ENCODE measurements around the gene MFAP3.

MFAP3 gene

DNA sequence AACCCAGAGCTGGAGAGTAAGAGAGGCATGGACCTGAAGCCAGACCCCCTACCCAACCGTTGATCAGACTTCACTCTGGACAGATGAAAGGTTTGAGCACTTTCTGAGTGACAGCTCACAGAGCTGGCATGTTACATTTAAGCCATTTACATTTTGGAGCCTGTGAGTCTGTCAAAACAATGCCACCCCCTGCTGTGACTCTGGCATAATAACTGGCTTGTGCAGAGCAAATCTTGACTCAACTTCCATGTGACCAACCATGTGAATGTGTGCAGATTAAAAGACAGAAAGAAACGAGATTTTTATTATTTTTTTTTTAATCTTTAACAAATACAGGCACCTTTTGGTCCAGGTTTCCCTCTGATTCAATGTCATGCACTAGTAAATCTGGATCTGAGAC lies 48.5 kb downstream of the MFAP3 start:
- Histone ChIP-seq H2AK5ac (ENCODE audit: low read length) (peak overlapping the region; percentile 51), H3K9ac (ENCODE audit: low read length) (no peak overlapping the region), H3K79me1 (ENCODE audit: low read length) (no peaks in the 10 kb centered on the region), H4K5ac (ENCODE audit: low read length) (no peak overlapping the region), H3K27ac (ENCODE audit: low read depth, low read length) (no peak overlapping the region), H3K4me2 (ENCODE audit: low read length) (no peak overlapping the region), H3K27me3 (ENCODE audit: insufficient read depth, low read length, poor library complexity) (no peaks in the 10 kb centered on the region), H2BK120ac (ENCODE audit: low read depth, low read length) (no peak overlapping the region), H2BK15ac (replicated peaks; ENCODE audit: low read depth) (no peak overlapping the region), H3K18ac (ENCODE audit: low read length) (peak overlapping the region; percentile 77), H2BK5ac (ENCODE audit: low read length) (peak overlapping the region; percentile 12), H3K56ac (ENCODE audit: low read length) (no peak overlapping the region), H3K23ac (ENCODE audit: low read length) (no peak overlapping the region), H3K4me3 (ENCODE audit: low read length) (no peak overlapping the region), H4K8ac (ENCODE audit: low read depth, low read length) (no peak overlapping the region), H3K4me1 (ENCODE audit: control insufficient read depth, low read depth, low read length) (peaks cover 33% of the 10 kb centered on the region), H3K4ac (ENCODE audit: low read depth, low read length) (no peak overlapping the region), H3K36me3 (ENCODE audit: control insufficient read depth, insufficient read depth, low read length) (no peaks in the 10 kb centered on the region), H3K79me2 (ENCODE audit: control insufficient read depth, insufficient read depth, low read length) (no peaks in the 10 kb centered on the region)
- DNase-seq: no peak
- no CpG with 5 or more reads among the region's 2 CpGs for WGBS (ENCODE audit: extremely low coverage, insufficient coverage, low lambda C conversion rate)

DNA sequence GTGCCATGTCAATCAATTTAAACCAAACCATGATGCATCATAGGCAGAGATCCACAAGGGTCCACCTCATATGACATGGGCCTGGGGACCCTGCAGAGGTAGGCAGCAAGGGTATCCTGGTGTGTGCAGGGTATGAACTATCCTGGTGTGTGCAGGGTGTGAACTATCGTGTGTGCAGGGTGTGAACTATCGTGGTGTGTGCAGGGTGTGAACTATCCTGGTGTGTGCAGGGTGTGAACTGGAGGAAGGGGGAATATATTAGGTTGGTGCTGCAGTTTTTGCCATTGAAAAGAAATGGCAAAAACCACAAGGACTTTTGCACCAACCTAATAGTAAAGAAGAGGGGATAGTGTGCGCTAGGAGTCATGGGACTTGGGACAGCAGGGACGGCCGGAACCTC lies 50.0 kb downstream of the MFAP3 start:
- Histone ChIP-seq H3K36me3 (ENCODE audit: control insufficient read depth, insufficient read depth, low read length) (no peaks in the 10 kb centered on the region), H3K4me2 (ENCODE audit: low read length) (no peak overlapping the region), H3K23ac (ENCODE audit: low read length) (peak overlapping the region; percentile 31), H3K56ac (ENCODE audit: low read length) (no peak overlapping the region), H3K27me3 (ENCODE audit: insufficient read depth, low read length, poor library complexity) (no peaks in the 10 kb centered on the region), H2AK5ac (ENCODE audit: low read length) (peak overlapping the region; percentile 46), H3K4me3 (ENCODE audit: low read length) (no peak overlapping the region), H2BK15ac (replicated peaks; ENCODE audit: low read depth) (no peak overlapping the region), H3K4me1 (ENCODE audit: control insufficient read depth, low read depth, low read length) (peaks cover 33% of the 10 kb centered on the region), H4K5ac (ENCODE audit: low read length) (no peak overlapping the region), H4K8ac (ENCODE audit: low read depth, low read length) (no peak overlapping the region), H3K27ac (ENCODE audit: low read depth, low read length) (no peak overlapping the region), H2BK120ac (ENCODE audit: low read depth, low read length) (no peak overlapping the region), H3K4ac (ENCODE audit: low read depth, low read length) (no peak overlapping the region), H2BK5ac (ENCODE audit: low read length) (no peak overlapping the region), H3K9ac (ENCODE audit: low read length) (no peak overlapping the region), H3K18ac (ENCODE audit: low read length) (peak overlapping the region; percentile 71), H3K79me2 (ENCODE audit: control insufficient read depth, insufficient read depth, low read length) (no peaks in the 10 kb centered on the region), H3K79me1 (ENCODE audit: low read length) (no peaks in the 10 kb centered on the region)
- DNase-seq: no peak
- WGBS (ENCODE audit: extremely low coverage, insufficient coverage, low lambda C conversion rate): no CpG with 5 or more reads among the region's 5 CpGs

DNA sequence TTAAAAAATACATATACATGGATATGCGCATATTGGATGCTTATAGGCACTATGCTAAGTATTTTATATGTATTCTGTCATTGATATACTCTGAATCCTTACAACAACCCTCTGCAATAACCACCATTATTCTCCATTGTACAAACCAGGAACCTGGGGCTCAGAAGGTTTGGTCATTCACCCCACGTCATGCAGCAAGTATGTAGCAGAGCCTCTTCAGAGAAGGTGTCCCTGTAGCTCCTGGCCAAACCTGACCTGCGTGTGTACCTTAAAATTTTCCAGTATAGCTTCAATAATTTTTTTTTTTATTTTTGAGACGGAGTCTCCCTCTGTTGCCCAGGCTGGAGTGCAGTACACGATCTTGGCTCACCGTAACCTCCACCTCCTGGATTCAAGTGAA lies 51.9 kb downstream of the MFAP3 start:
- WGBS (ENCODE audit: extremely low coverage, insufficient coverage, low lambda C conversion rate): no CpG with 5 or more reads among the region's 6 CpGs
- peaks cover 22% of the 10 kb centered on the region for H3K4me1 ChIP-seq (ENCODE audit: control insufficient read depth, low read depth, low read length)
- no peaks in the 10 kb centered on the region for H3K27me3 ChIP-seq (ENCODE audit: insufficient read depth, low read length, poor library complexity)
- no peak for DNase-seq
- H4K8ac ChIP-seq (ENCODE audit: low read depth, low read length): no peak overlapping the region
- H3K56ac ChIP-seq (ENCODE audit: low read length): no peak overlapping the region
- no peak overlapping the region for H3K27ac ChIP-seq (ENCODE audit: low read depth, low read length)
- no peak overlapping the region for H2BK120ac ChIP-seq (ENCODE audit: low read depth, low read length)
- no peak overlapping the region for H3K4ac ChIP-seq (ENCODE audit: low read depth, low read length)
- no peak overlapping the region for H4K5ac ChIP-seq (ENCODE audit: low read length)
- H2AK5ac ChIP-seq (ENCODE audit: low read length): no peak overlapping the region
- no peak overlapping the region for H3K18ac ChIP-seq (ENCODE audit: low read length)
- H3K79me1 ChIP-seq (ENCODE audit: low read length): no peaks in the 10 kb centered on the region
- H3K79me2 ChIP-seq (ENCODE audit: control insufficient read depth, insufficient read depth, low read length): no peaks in the 10 kb centered on the region
- H2BK5ac ChIP-seq (ENCODE audit: low read length): no peak overlapping the region
- H3K4me3 ChIP-seq (ENCODE audit: low read length): no peak overlapping the region
- no peak overlapping the region for H3K23ac ChIP-seq (ENCODE audit: low read length)
- no peak overlapping the region for H3K4me2 ChIP-seq (ENCODE audit: low read length)
- H2BK15ac ChIP-seq (replicated peaks; ENCODE audit: low read depth): no peak overlapping the region
- no peak overlapping the region for H3K9ac ChIP-seq (ENCODE audit: low read length)
- no peaks in the 10 kb centered on the region for H3K36me3 ChIP-seq (ENCODE audit: control insufficient read depth, insufficient read depth, low read length)

DNA sequence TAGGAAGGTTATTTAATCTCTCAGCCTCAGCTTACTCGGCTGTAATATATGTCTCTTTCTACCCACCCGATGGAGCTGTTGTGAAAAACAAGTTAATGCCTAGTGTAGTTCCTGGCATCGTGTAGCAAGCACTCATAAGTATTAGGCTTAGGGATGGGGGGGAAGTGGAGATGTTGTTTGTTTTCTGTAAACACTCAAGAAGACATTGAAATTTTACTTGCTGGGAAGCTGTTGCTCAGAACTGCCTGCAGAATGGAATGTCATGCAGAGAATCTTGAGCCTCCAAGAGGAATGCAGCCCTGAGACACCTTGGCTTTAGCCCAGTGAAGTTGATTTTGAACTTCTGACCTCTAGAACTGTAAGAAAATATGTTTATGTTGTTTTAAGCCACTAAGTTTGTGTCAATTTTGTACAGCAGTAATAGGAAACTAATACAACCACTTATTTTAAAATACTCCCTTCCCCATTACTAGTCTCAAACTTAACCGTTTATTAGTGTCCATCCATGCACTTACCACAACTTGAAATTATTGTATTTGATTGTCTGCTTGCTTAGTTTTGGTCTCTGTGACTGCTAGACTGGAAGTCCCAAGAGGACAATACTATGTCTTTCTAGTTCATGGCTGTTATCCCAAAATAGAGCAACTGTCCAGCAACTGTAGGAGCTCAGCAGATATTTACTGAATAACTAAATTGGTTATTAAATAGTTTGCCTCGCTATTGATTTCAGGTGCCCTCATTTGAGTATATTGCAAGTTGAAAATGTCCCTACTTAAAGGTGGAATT lies 53.8 kb downstream of the MFAP3 start:
- no peak overlapping the region for H3K4ac ChIP-seq (ENCODE audit: low read depth, low read length)
- H3K4me1 ChIP-seq (ENCODE audit: control insufficient read depth, low read depth, low read length): peaks cover 13% of the 10 kb centered on the region
- H2BK15ac ChIP-seq (replicated peaks; ENCODE audit: low read depth): no peak overlapping the region
- H3K27me3 ChIP-seq (ENCODE audit: insufficient read depth, low read length, poor library complexity): no peaks in the 10 kb centered on the region
- no peak overlapping the region for H4K5ac ChIP-seq (ENCODE audit: low read length)
- no peak overlapping the region for H4K8ac ChIP-seq (ENCODE audit: low read depth, low read length)
- H3K18ac ChIP-seq (ENCODE audit: low read length): no peak overlapping the region
- H3K23ac ChIP-seq (ENCODE audit: low read length): no peak overlapping the region
- no peak overlapping the region for H2BK5ac ChIP-seq (ENCODE audit: low read length)
- no peaks in the 10 kb centered on the region for H3K79me2 ChIP-seq (ENCODE audit: control insufficient read depth, insufficient read depth, low read length)
- no peak overlapping the region for H3K56ac ChIP-seq (ENCODE audit: low read length)
- H3K9ac ChIP-seq (ENCODE audit: low read length): no peak overlapping the region
- WGBS (ENCODE audit: extremely low coverage, insufficient coverage, low lambda C conversion rate): 100% methylated on average over 1 of the region's 5 CpGs
- H3K4me3 ChIP-seq (ENCODE audit: low read length): no peak overlapping the region
- no peaks in the 10 kb centered on the region for H3K79me1 ChIP-seq (ENCODE audit: low read length)
- DNase-seq: peak; percentile 81
- no peaks in the 10 kb centered on the region for H3K36me3 ChIP-seq (ENCODE audit: control insufficient read depth, insufficient read depth, low read length)
- H2AK5ac ChIP-seq (ENCODE audit: low read length): no peak overlapping the region
- no peak overlapping the region for H3K4me2 ChIP-seq (ENCODE audit: low read length)
- no peak overlapping the region for H2BK120ac ChIP-seq (ENCODE audit: low read depth, low read length)
- no peak overlapping the region for H3K27ac ChIP-seq (ENCODE audit: low read depth, low read length)

DNA sequence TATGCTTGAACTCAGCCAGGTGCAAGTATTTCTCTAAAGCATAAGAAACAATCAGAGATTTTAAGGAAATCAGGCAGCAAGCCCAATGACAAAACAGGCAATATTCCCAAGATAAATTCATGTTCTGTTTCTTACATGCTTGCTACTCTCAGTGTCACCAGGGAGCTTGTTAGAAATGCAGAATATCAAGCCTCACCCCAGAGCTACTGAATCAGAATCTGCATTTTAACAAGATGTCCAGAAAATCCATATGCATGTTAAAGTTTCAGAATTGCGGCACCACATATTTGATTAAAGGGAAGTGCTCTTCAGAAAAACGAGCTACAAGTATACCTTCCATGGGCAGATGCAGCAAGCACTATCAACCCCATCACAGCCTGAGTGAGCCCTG lies 54.4 kb downstream of the MFAP3 start:
- Histone ChIP-seq H3K36me3 (ENCODE audit: control insufficient read depth, insufficient read depth, low read length) (no peaks in the 10 kb centered on the region), H2BK120ac (ENCODE audit: low read depth, low read length) (no peak overlapping the region), H3K27ac (ENCODE audit: low read depth, low read length) (no peak overlapping the region), H2AK5ac (ENCODE audit: low read length) (no peak overlapping the region), H3K4me3 (ENCODE audit: low read length) (no peak overlapping the region), H2BK5ac (ENCODE audit: low read length) (no peak overlapping the region), H3K4me2 (ENCODE audit: low read length) (no peak overlapping the region), H4K8ac (ENCODE audit: low read depth, low read length) (no peak overlapping the region), H3K23ac (ENCODE audit: low read length) (no peak overlapping the region), H3K4ac (ENCODE audit: low read depth, low read length) (no peak overlapping the region), H2BK15ac (replicated peaks; ENCODE audit: low read depth) (no peak overlapping the region), H4K5ac (ENCODE audit: low read length) (no peak overlapping the region), H3K79me1 (ENCODE audit: low read length) (no peaks in the 10 kb centered on the region), H3K79me2 (ENCODE audit: control insufficient read depth, insufficient read depth, low read length) (no peaks in the 10 kb centered on the region), H3K4me1 (ENCODE audit: control insufficient read depth, low read depth, low read length) (peaks cover 11% of the 10 kb centered on the region), H3K18ac (ENCODE audit: low read length) (no peak overlapping the region), H3K56ac (ENCODE audit: low read length) (no peak overlapping the region), H3K9ac (ENCODE audit: low read length) (no peak overlapping the region), H3K27me3 (ENCODE audit: insufficient read depth, low read length, poor library complexity) (no peaks in the 10 kb centered on the region)
- WGBS (ENCODE audit: extremely low coverage, insufficient coverage, low lambda C conversion rate): no CpG with 5 or more reads among the region's 2 CpGs
- DNase-seq: no peak

DNA sequence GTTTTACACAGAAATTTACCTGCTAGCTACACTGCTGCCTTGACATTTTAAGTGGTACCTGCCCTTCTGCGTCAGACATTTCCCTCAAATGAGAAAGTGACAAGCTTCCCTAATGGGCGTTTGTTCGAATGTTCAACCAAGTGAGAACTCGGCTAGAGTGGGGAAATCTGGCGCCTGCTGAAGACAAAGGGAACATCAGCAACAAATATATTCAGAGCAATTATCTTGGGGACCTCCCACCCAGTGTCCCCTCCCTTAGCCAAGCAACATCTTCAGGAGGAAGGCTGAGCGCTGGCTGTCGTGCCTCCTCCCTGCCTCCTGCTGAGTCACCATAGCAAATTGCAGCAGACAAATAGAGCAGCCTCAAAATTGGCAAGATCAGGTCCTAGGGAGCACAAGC lies 57.1 kb downstream of the MFAP3 start:
- H3K56ac ChIP-seq (ENCODE audit: low read length): no peak overlapping the region
- no peaks in the 10 kb centered on the region for H3K36me3 ChIP-seq (ENCODE audit: control insufficient read depth, insufficient read depth, low read length)
- H2BK5ac ChIP-seq (ENCODE audit: low read length): no peak overlapping the region
- H3K9ac ChIP-seq (ENCODE audit: low read length): no peak overlapping the region
- H3K79me1 ChIP-seq (ENCODE audit: low read length): no peaks in the 10 kb centered on the region
- no peak overlapping the region for H4K5ac ChIP-seq (ENCODE audit: low read length)
- no peaks in the 10 kb centered on the region for H3K27me3 ChIP-seq (ENCODE audit: insufficient read depth, low read length, poor library complexity)
- no peak overlapping the region for H4K8ac ChIP-seq (ENCODE audit: low read depth, low read length)
- no peak overlapping the region for H2AK5ac ChIP-seq (ENCODE audit: low read length)
- no peak overlapping the region for H3K4me3 ChIP-seq (ENCODE audit: low read length)
- no peak overlapping the region for H3K4me2 ChIP-seq (ENCODE audit: low read length)
- H3K79me2 ChIP-seq (ENCODE audit: control insufficient read depth, insufficient read depth, low read length): no peaks in the 10 kb centered on the region
- DNase-seq: no peak
- no CpG with 5 or more reads among the region's 7 CpGs for WGBS (ENCODE audit: extremely low coverage, insufficient coverage, low lambda C conversion rate)
- H2BK120ac ChIP-seq (ENCODE audit: low read depth, low read length): no peak overlapping the region
- no peak overlapping the region for H3K18ac ChIP-seq (ENCODE audit: low read length)
- H3K4me1 ChIP-seq (ENCODE audit: control insufficient read depth, low read depth, low read length): peaks cover 4% of the 10 kb centered on the region
- no peak overlapping the region for H3K27ac ChIP-seq (ENCODE audit: low read depth, low read length)
- H3K23ac ChIP-seq (ENCODE audit: low read length): no peak overlapping the region
- H3K4ac ChIP-seq (ENCODE audit: low read depth, low read length): no peak overlapping the region
- H2BK15ac ChIP-seq (replicated peaks; ENCODE audit: low read depth): no peak overlapping the region

Data from mesendoderm (in vitro differentiated cells).